Stimulated activated CD4-positive, alpha-beta T cell treated with anti-CD3 and anti-CD28 coated beads, TNF-alpha, amount 100 ng/mL, for 48 hours (primary cell): ENCODE data around the gene OR2T35.

ENCODE experiments used
- DNase-seq, 3 donors: peaks; one replicate each; pipeline ENCODE4 v3.0.0-alpha.2; 2020; ENCODE audit warnings: low read depth in 3 of 3

OR2T35 gene

GRCh38 chr1:248627971-248628844 lies 16.9 kb downstream of the OR2T35 start:
- DNase-seq = no peak

- DNase-seq = no peak
These were observed 19.1 kb downstream of the OR2T35 start for GRCh38 chr1:248625971-248626370.

DNA sequence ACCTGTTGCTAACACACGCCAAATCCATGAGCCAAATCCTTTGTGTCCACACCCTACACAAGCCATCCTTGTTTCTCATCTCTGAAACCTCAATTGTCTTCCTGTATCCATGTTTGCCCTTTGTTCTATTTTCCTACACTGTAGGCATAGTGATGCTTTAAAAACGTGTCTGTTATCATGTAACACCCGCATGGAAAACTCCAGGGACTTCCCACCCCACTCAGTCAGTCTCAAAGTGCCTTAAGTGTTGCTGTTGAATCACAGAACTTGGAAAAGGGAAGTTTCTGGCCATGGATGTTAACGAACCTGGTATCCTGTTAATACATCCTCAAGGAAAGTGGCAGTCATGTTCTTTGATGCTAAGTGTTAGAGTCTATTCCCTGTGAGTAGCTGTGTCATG lies 19.9 kb downstream of the OR2T35 start:
- DNase-seq = no peak

DNA sequence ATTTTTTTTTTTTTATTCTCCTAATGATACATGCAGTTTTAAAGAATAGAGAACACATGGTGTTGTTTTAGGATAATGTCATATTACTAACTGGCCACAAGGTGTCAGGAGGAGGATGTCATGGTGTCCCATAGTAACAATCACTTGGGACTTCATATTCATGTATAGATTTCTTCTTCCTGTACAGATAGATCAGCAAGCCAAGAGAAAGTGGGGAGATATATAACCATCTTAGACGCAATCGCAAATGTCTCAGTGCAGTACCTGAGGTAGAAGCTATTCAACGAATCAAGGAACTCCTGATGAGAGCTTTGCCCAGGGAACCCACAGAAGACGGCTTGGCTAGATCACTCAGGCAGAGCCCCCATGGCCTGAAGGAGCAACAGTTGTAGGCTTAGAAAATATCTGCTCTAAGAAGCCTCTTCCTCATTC lies 22.5 kb downstream of the OR2T35 start:
- DNase-seq = no peak

DNA sequence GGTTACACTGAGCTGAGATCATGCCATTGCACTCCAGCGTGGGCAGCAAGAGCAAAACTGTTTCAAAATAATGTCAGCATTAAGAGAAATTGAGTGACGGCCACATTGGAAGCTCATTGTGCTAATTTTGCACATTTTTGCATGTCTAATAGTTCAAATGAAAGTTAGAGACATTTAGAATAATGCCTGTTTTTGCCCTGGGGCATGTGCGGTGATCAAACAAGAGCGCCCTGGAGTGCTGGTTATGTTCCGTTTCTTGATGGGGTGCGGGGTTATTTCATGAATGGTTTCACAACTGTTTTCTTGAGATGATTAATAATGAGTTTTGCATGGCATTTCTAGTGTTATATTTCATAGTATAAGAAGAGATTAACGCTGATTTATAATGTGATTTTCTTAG lies 23.3 kb downstream of the OR2T35 start:
- DNase-seq = no peak

GRCh38 chr1:248618878-248619277 lies 26.2 kb downstream of the OR2T35 start:
- peak in 2 of 3 donors; percentile 33 to 43 for DNase-seq

DNA sequence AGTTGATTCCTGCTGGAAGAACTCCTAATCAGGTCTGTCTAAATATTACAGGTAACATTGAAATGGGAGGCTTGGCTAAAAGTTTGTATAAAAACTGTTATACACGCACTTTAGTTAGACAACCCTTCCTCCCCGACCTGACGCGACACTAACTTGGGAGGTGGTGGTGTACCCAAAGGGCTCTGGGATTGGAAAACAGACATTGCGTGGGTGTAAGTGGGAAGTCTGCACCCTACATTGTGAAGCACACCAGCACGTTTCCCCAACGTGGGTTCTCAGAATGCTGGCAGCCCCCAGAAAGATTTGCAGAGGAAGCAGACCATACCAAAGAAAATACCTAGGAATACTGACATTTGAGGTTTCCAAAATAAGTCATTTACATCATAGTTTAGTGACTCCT lies 27.0 kb downstream of the OR2T35 start:
- no peak for DNase-seq

- DNase-seq = no peak
These were observed 31.3 kb downstream of the OR2T35 start for GRCh38 chr1:248613742-248614141.

- DNase-seq = peak in 1 of 3 donors; percentile 21
These were observed 33.1 kb downstream of the OR2T35 start for GRCh38 chr1:248611883-248612414.

- DNase-seq = no peak
These were observed 34.8 kb downstream of the OR2T35 start for GRCh38 chr1:248610301-248610700.

DNA sequence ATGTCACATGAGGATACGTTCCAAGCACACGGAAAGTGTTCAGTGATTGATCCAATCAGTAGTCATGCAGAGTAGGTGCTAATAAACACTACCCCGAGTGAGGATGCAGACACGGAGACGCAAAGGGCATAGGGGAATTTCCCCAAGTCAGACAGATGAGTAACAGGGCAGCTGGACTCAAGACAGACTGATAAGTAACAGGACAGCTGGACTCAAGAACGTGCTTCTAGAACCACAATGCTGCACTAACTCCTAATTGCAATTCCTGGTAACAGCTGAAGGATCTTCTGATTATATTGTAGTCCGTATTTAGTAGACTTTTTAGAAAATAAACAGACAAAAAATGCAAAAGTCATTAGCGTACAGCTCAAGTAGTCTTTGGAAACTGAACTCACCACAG lies 45.7 kb downstream of the OR2T35 start:
- DNase-seq = no peak

DNA sequence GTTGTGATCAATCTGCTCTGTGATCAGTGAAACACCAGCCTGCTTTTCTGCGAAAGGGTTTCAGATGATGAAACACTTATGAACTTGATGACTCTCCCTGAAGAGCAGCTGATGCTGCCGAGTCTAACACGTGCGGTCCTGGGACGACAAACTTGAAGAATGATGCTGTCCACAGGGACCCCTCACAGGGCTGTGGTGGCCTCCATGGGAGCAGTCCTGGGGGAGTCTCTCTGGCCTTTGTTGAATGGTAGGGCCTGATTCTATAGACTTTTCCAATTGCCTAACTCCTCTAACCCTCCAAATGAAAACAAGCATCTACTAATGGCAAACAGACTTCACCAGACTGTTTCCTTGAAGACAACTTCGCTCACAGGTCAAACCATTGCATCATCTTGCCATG lies 47.5 kb downstream of the OR2T35 start, which contains the start of gene OR2T10:
Gene OR2T10 (minus strand): TSS at position 112 of the 400 bp plus-strand sequence. CDS start 3,932 bp downstream, outside the sequence.
- DNase-seq = no peak

DNA sequence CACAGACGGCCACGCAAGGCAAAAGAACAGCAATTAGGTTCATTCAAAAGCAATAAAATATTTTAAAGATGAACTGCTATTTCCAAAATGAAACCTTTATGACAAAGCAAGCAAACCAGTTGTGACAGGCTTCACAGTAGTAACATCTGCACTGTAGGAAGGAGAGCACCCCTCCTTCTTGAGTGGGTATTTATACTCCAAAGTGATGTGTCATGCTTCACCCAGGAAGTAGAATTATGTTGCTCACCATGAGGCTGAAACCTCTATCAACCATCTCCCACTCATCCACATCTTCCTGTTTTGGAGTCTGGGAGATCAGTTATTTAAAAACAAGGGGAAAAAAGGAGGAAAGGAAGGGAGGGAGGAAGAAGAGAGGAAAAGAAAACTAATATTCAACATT lies 48.5 kb downstream of the OR2T35 start:
- DNase-seq = no peak

GRCh38 chr1:248593226-248593625 lies 51.9 kb downstream of the OR2T35 start:
- DNase-seq = no peak

GRCh38 chr1:248592655-248593054 lies 52.4 kb downstream of the OR2T35 start:
- no peak for DNase-seq

- no peak for DNase-seq
These were observed 55.0 kb downstream of the OR2T35 start for GRCh38 chr1:248590055-248590454.

GRCh38 chr1:248589334-248589733 lies 55.7 kb downstream of the OR2T35 start:
- DNase-seq = no peak
